CD14-positive monocyte (primary cell): ENCODE results near the gene ARL15. TPM values are rescaled to one million over a fixed set of nuclear protein-coding genes. Genes with fewer than 3 reads are reported as not detected.

Experiments used
- DNase-seq, 3 donors: peaks; one replicate each; pipeline ENCODE4 v3.0.0-alpha.2; 2011 to 2022
- H2AFZ ChIP-seq: 2 replicates; pipeline ENCODE4 v1.6.0; 2012; ENCODE audit warnings: mild to moderate bottlenecking, low read depth, low read length, inconsistent platforms; ENCODE audit not compliant: insufficient read depth, poor library complexity, severe bottlenecking
- H3K27ac ChIP-seq, 2 donors: 1 replicate in 1 of 2; 2 replicates in 1 of 2; pipeline ENCODE4 v1.5.1; 2012 to 2013; ENCODE audit warnings: low read length in 2 of 2, control low read depth in 1 of 2, inconsistent platforms in 1 of 2, low read depth in 1 of 2, mild to moderate bottlenecking in 1 of 2
- H3K27me3 ChIP-seq, 2 donors: one replicate each; pipeline versions ENCODE4 v1.6.0 to v1.6.1; 2011 to 2013; ENCODE audit warnings: low read length in 2 of 2; ENCODE audit not compliant: control insufficient read depth in 2 of 2, insufficient read depth in 2 of 2
- H3K36me3 ChIP-seq, 2 donors: replicated peaks in 1 of 2; 1 replicate in 1 of 2; 2 replicates in 1 of 2; pipeline versions ENCODE4 v1.5.1 to v1.6.1; 2012 to 2013; ENCODE audit warnings: low read length in 2 of 2, control low read depth in 1 of 2, inconsistent platforms in 1 of 2, mild to moderate bottlenecking in 1 of 2; ENCODE audit not compliant: insufficient read depth in 2 of 2, control insufficient read depth in 1 of 2
- H3K4me1 ChIP-seq, 2 donors: 1 replicate in 1 of 2; 2 replicates in 1 of 2; pipeline versions ENCODE4 v1.5.1 to v1.6.1; 2012 to 2013; ENCODE audit warnings: low read length in 2 of 2, control low read depth in 1 of 2, inconsistent platforms in 1 of 2, mild to moderate bottlenecking in 1 of 2, moderate library complexity in 1 of 2; ENCODE audit not compliant: insufficient read depth in 2 of 2, control insufficient read depth in 1 of 2
- H3K4me2 ChIP-seq: replicated peaks from 2 replicates; pipeline ENCODE3; 2012; ENCODE audit warnings: low read length, moderate library complexity, mild to moderate bottlenecking; ENCODE audit not compliant: poor library complexity, severe bottlenecking; ENCODE audit errors: extremely low read depth
- H3K4me3 ChIP-seq, 3 experiments: fragments of 200-600 bp in 1 of 3; sonication (generic) in 1 of 3; replicated peaks in 1 of 3; 1 replicate in 2 of 3; 2 replicates in 1 of 3; pipeline ENCODE4 v1.5.1; 2011 to 2013; ENCODE audit warnings: low read length in 3 of 3, mild to moderate bottlenecking in 3 of 3, control low read depth in 2 of 3, low read depth in 2 of 3, inconsistent platforms in 1 of 3, moderate library complexity in 1 of 3
- H3K79me2 ChIP-seq: 2 replicates; pipeline ENCODE4 v1.6.0; 2012; ENCODE audit warnings: mild to moderate bottlenecking, control low read depth, inconsistent platforms, low read length, moderate library complexity; ENCODE audit not compliant: insufficient read depth
- H3K9ac ChIP-seq: 2 replicates; pipeline ENCODE4 v1.6.0; 2017; ENCODE audit warnings: low read length, mild to moderate bottlenecking; ENCODE audit not compliant: insufficient read depth, poor library complexity, severe bottlenecking
- H3K9me3 ChIP-seq, 2 donors: replicated peaks in 1 of 2; 1 replicate in 1 of 2; 2 replicates in 1 of 2; pipeline versions ENCODE4 v1.5.1 to v1.6.1; 2012 to 2013; ENCODE audit warnings: low read length in 2 of 2, control low read depth in 1 of 2; ENCODE audit not compliant: control insufficient read depth in 1 of 2, insufficient read depth in 1 of 2
- H4K20me1 ChIP-seq: 2 replicates; pipeline ENCODE4 v1.6.0; 2012; ENCODE audit warnings: mild to moderate bottlenecking, low read length, control low read depth, moderate library complexity; ENCODE audit not compliant: insufficient read depth
- H3K27ac Mint-ChIP-seq, 7 donors: one replicate each; pipeline ENCODE4 v1.8.0; 2020; ENCODE audit warnings: mild to moderate bottlenecking in 7 of 7, mixed read lengths in 7 of 7, moderate library complexity in 6 of 7, inconsistent platforms in 2 of 7
- H3K27me3 Mint-ChIP-seq, 3 donors: one replicate each; pipeline ENCODE4 v1.8.0; 2021 to 2022; ENCODE audit warnings: low read depth in 3 of 3, mild to moderate bottlenecking in 3 of 3, mixed read lengths in 3 of 3, moderate library complexity in 3 of 3, inconsistent platforms in 1 of 3
- H3K36me3 Mint-ChIP-seq, 2 donors: one replicate each; pipeline ENCODE4 v1.8.0; 2020; ENCODE audit warnings: mixed read lengths in 2 of 2, inconsistent platforms in 1 of 2, mild to moderate bottlenecking in 1 of 2
- H3K4me1 Mint-ChIP-seq: one replicate; pipeline ENCODE4 v1.8.0; 2020; ENCODE audit warnings: mild to moderate bottlenecking, mixed read lengths
- H3K4me3 Mint-ChIP-seq, 2 donors: one replicate each; pipeline ENCODE4 v1.8.0; 2020; ENCODE audit warnings: mild to moderate bottlenecking in 2 of 2, mixed read lengths in 2 of 2, moderate library complexity in 1 of 2
- H3K9me3 Mint-ChIP-seq, 7 donors: one replicate each; pipeline ENCODE4 v1.8.0; 2020 to 2022; ENCODE audit warnings: mixed read lengths in 7 of 7, mild to moderate bottlenecking in 6 of 7, moderate library complexity in 6 of 7, inconsistent platforms in 2 of 7
- CTCF ChIP-seq: fragments of 200-600 bp; IDR thresholded peaks from one replicate; pipeline ENCODE4 v1.8.0; 2022; ENCODE audit warnings: antibody characterized with exemption, mild to moderate bottlenecking
- WGBS: methylation state at CpG from one replicate; pipeline ENCODE4 v1.1.5; 2013; ENCODE audit warnings: missing lambda C conversion rate; ENCODE audit not compliant: insufficient coverage; 5-methylcytosine and 5-hydroxymethylcytosine counted together
- intact Hi-C, 2 donors: fragments of 100-400 bp; cut with micrococcal nuclease; formaldehyde crosslinking; loops; one replicate each; pipeline versions ENCODE4 v1.15.0 to v1.15.1; 2023
- polyA plus RNA-seq, 3 donors: library from polyadenylated mRNA; depleted of rRNA in 1 of 3; unstranded in 2 of 3; stranded (reverse) in 1 of 3; fragments of 300-500 nt in 2 of 3; fragments of >200 nt in 1 of 3; fragmentation: Illumina TruSeq in 2 of 3; gene quantifications; 1 replicate in 2 of 3; 2 replicates in 1 of 3; pipeline ENCODE4 v1.2.3, GENCODE V29; 2012 to 2021

ARL15 gene
- polyA plus RNA-seq, 3 donors = 10.5 to 27.6 (median 18.0) TPM

- Histone ChIP-seq H3K9me3 (no peaks in the 10 kb centered on the region), H3K9ac (no peak overlapping the region), H3K27me3 (no peaks in the 10 kb centered on the region), H3K4me3 (no peak overlapping the region), H3K36me3 (peaks cover 0 to 5% of the 10 kb centered on the region in 2 donors), H3K4me2 (no peak overlapping the region), H3K4me1 (no peaks in the 10 kb centered on the region), H3K79me2 (no peaks in the 10 kb centered on the region), H2AFZ (no peak overlapping the region), H4K20me1 (no peaks in the 10 kb centered on the region), H3K27ac (no peak overlapping the region)
- TF ChIP-seq CTCF = no peak
- Mint-ChIP-seq H3K36me3 (peaks cover 27 to 30% of the 10 kb centered on the region in 2 donors), H3K4me3 (no peak overlapping the region), H3K27ac (no peak overlapping the region), H3K4me1 (no peaks in the 10 kb centered on the region), H3K27me3 (no peaks in the 10 kb centered on the region), H3K9me3 (peaks cover 0 to 1% (median 0%) of the 10 kb centered on the region in 7 donors)
- intact Hi-C loops = no loop called here
- no peak for DNase-seq
- no CpG with 5 or more reads among the region's 3 CpGs for WGBS
These were observed 164.0 kb downstream of the ARL15 start for GRCh38 chr5:54146390-54146789.

GRCh38 chr5:54140247-54140840 is 170.0 kb downstream of the ARL15 start:
- DNase-seq = no peak
- H3K4me3 Mint-ChIP-seq = no peak overlapping the region
- no peaks in the 10 kb centered on the region for H3K4me1 Mint-ChIP-seq
- H3K36me3 Mint-ChIP-seq = peaks cover 8 to 11% of the 10 kb centered on the region in 2 donors
- no CpG with 5 or more reads among the region's 2 CpGs for WGBS
- peaks cover 0 to 1% (median 0%) of the 10 kb centered on the region in 7 donors for H3K9me3 Mint-ChIP-seq
- Histone ChIP-seq H3K9ac (no peak overlapping the region), H4K20me1 (no peaks in the 10 kb centered on the region), H3K27ac (no peak overlapping the region), H2AFZ (no peak overlapping the region), H3K4me1 (no peaks in the 10 kb centered on the region), H3K4me2 (no peak overlapping the region), H3K4me3 (no peak overlapping the region), H3K36me3 (peaks cover 0 to 5% of the 10 kb centered on the region in 2 donors), H3K79me2 (no peaks in the 10 kb centered on the region), H3K27me3 (no peaks in the 10 kb centered on the region), H3K9me3 (no peaks in the 10 kb centered on the region)
- intact Hi-C loops = no loop called here
- H3K27ac Mint-ChIP-seq = peak overlapping the region in 1 of 7 donors; percentile 36
- no peaks in the 10 kb centered on the region for H3K27me3 Mint-ChIP-seq
- no peak for TF ChIP-seq CTCF
